Endothelial cell of umbilical vein (primary cell): ENCODE results near the gene TCF7L2. TPM values are rescaled to one million over a fixed set of nuclear protein-coding genes. Genes with fewer than 3 reads are reported as not detected.

ENCODE experiments used
- BruUV-seq: library from RNA; stranded (reverse); fragments of 400-500 nt; replicated peaks from 2 replicates; lab custom pipeline; 2021; lab: Mats Ljungman, UMichigan
- CTCF ChIA-PET: fragments of 300-600, 350-600 bp; sonication (Branson Sonifier 250); formaldehyde crosslinking; loops from one replicate; lab custom pipeline; 2021; ENCODE audit warnings: antibody characterized with exemption, inconsistent platforms; lab: Charles Lee
- POLR2A ChIA-PET: fragments of 300-600, 350-600 bp; sonication (Branson Sonifier 250); formaldehyde crosslinking; loops from one replicate; lab custom pipeline; 2021; ENCODE audit warnings: antibody characterized with exemption, inconsistent platforms; lab: Charles Lee
- DNase-seq: peaks from one replicate; pipeline ENCODE4 v3.0.0-alpha.2; 2011; ENCODE audit warnings: low read depth, low spot score
- FAIRE-seq: peaks from 2 replicates; lab custom pipeline; 2011; peaks lifted over from hg19 to GRCh38; lab: Jason Lieb, UNC
- H2AFZ ChIP-seq: 2 replicates; pipeline ENCODE4 v1.6.0; 2012; ENCODE audit warnings: low read depth, low read length, control low read depth, inconsistent platforms
- H3K27ac ChIP-seq: 2 replicates; pipeline ENCODE4 v1.5.1; 2011; ENCODE audit warnings: low read depth, mild to moderate bottlenecking, control low read depth, low read length, moderate library complexity; ENCODE audit not compliant: insufficient read depth
- H3K27me3 ChIP-seq, 2 experiments: 2 replicates each; pipeline versions ENCODE4 v1.6.0 to v1.6.1; 2011; ENCODE audit warnings: low read length in 2 of 2, mixed read lengths in 1 of 2; ENCODE audit not compliant: control insufficient read depth in 2 of 2, insufficient read depth in 2 of 2
- H3K36me3 ChIP-seq, 2 experiments: 2 replicates in 1 of 2; 3 replicates in 1 of 2; pipeline ENCODE4 v1.5.1; 2011; ENCODE audit warnings: low read length in 2 of 2, mild to moderate bottlenecking in 1 of 2, moderate library complexity in 1 of 2; ENCODE audit not compliant: control insufficient read depth in 2 of 2, insufficient read depth in 2 of 2; ENCODE audit errors: extremely low read depth in 1 of 2
- H3K4me1 ChIP-seq: 3 replicates; pipeline ENCODE4 v1.5.1; 2011; ENCODE audit warnings: mild to moderate bottlenecking, low read length; ENCODE audit not compliant: control insufficient read depth, insufficient read depth; ENCODE audit errors: extremely low read depth
- H3K4me2 ChIP-seq: 2 replicates; pipeline ENCODE4 v1.6.1; 2011; ENCODE audit warnings: low read length, control low read depth, mixed read lengths; ENCODE audit not compliant: insufficient read depth
- H3K4me3 ChIP-seq, 3 experiments: fragments of 200-600 bp in 1 of 3; sonication (generic), shearing (Covaris generic) in 1 of 3; replicated peaks in 1 of 3; 2 replicates each; pipeline ENCODE4 v1.5.1; 2011 to 2016; ENCODE audit warnings: control low read depth in 3 of 3, low read length in 3 of 3, mild to moderate bottlenecking in 2 of 3, inconsistent platforms in 1 of 3, low read depth in 1 of 3, moderate library complexity in 1 of 3; ENCODE audit not compliant: insufficient read depth in 1 of 3
- H3K79me2 ChIP-seq: 2 replicates; pipeline ENCODE4 v1.6.0; 2012; ENCODE audit warnings: low read length, inconsistent platforms; ENCODE audit not compliant: control insufficient read depth, insufficient read depth
- H3K9ac ChIP-seq: replicated peaks from 2 replicates; pipeline ENCODE3; 2011; ENCODE audit warnings: low read length, control low read depth; ENCODE audit not compliant: insufficient read depth; ENCODE audit errors: extremely low read depth
- H3K9me1 ChIP-seq: replicated peaks from 3 replicates; pipeline ENCODE4 v1.6.0; 2011; ENCODE audit warnings: mild to moderate bottlenecking, low read length; ENCODE audit not compliant: control insufficient read depth, insufficient read depth; ENCODE audit errors: extremely low read depth
- H3K9me3 ChIP-seq: replicated peaks from 2 replicates; pipeline ENCODE4 v1.5.1; 2012; ENCODE audit warnings: low read length, inconsistent platforms; ENCODE audit not compliant: control insufficient read depth, insufficient read depth
- H4K20me1 ChIP-seq: replicated peaks from 2 replicates; pipeline ENCODE3; 2011; ENCODE audit warnings: mild to moderate bottlenecking, low read length; ENCODE audit not compliant: control insufficient read depth, insufficient read depth; ENCODE audit errors: extremely low read depth
- EZH2 ChIP-seq: IDR thresholded peaks from 2 replicates; pipeline ENCODE4 v1.6.1; 2012; ENCODE audit warnings: borderline replicate concordance, low read depth, mild to moderate bottlenecking, moderate library complexity, low read length, inconsistent platforms; ENCODE audit not compliant: severe bottlenecking
- FOS ChIP-seq: IDR thresholded peaks from 2 replicates; pipeline ENCODE4 v1.6.1; 2011; ENCODE audit warnings: mild to moderate bottlenecking, low read length, moderate library complexity, borderline replicate concordance; ENCODE audit not compliant: insufficient read depth
- GATA2 ChIP-seq: IDR thresholded peaks from 2 replicates; pipeline ENCODE4 v1.7.0; 2011; ENCODE audit warnings: low read depth, mild to moderate bottlenecking, moderate library complexity, mixed read lengths, low read length; ENCODE audit not compliant: insufficient read length, insufficient read depth
- JUN ChIP-seq: IDR thresholded peaks from 2 replicates; pipeline ENCODE4 v1.6.1; 2011; ENCODE audit warnings: borderline replicate concordance, low read depth; ENCODE audit not compliant: insufficient read length, insufficient read depth
- MAX ChIP-seq: IDR thresholded peaks from 2 replicates; pipeline ENCODE4 v1.6.1; 2011; ENCODE audit not compliant: insufficient read depth, insufficient read length
- MYC ChIP-seq: IDR thresholded peaks from one replicate; pipeline ENCODE4 v1.6.1; 2011; ENCODE audit warnings: mild to moderate bottlenecking, low read depth, low read length
- POLR2A ChIP-seq: IDR thresholded peaks from 2 replicates; pipeline ENCODE4 v1.6.1; 2012; ENCODE audit warnings: low read depth, mild to moderate bottlenecking, control low read depth, low read length
- POLR2AphosphoS5 ChIP-seq: IDR thresholded peaks from 2 replicates; pipeline ENCODE4 v1.6.1; 2012; ENCODE audit warnings: low read depth, mild to moderate bottlenecking, control low read depth, low read length, moderate library complexity; ENCODE audit not compliant: insufficient read depth
- dilution Hi-C: fragments of 300-500 bp; cut with MboI; formaldehyde crosslinking; loops from one replicate; pipeline ENCODE4 v1.15.0; 2019; ENCODE audit warnings: low sequenced_read_pairs; ENCODE audit not compliant: extremely low pct_ligation_motif_present
- intact Hi-C: fragments of 100-400 bp; cut with micrococcal nuclease; formaldehyde crosslinking; loops from one replicate; pipeline ENCODE4 v1.10.0; 2022
- polyA plus RNA-seq, 4 experiments: library from polyadenylated mRNA; depleted of rRNA in 3 of 4; stranded (reverse) in 3 of 4; unstranded in 1 of 4; fragments of >200 nt; gene quantifications; 2 replicates each; pipeline versions ENCODE4 v1.2.1 to v1.2.3, GENCODE V29; 2011 to 2012; ENCODE audit warnings: missing spikeins in 1 of 4
- total RNA-seq: library from RNA; stranded (reverse); gene quantifications from 2 replicates; pipeline ENCODE4 v1.2.3, GENCODE V29; 2021
- TF ChIP-seq, protein P1 (sequence below), 2 donors: IDR thresholded peaks; 1 replicate in 1 of 2; 2 replicates in 1 of 2; pipeline ENCODE4 v1.5.1; 2011; ENCODE audit warnings: low read length in 2 of 2, mild to moderate bottlenecking in 2 of 2, moderate library complexity in 2 of 2, control low read depth in 1 of 2, inconsistent platforms in 1 of 2, low read depth in 1 of 2; ENCODE audit not compliant: insufficient read depth in 1 of 2; ENCODE audit errors: extremely low read depth in 1 of 2

The TCF7L2 gene
- total and polyA plus RNA-seq, 2 donors (not counting 3 experiments of a cell fraction or from before 2014, with no cell fraction given): 9.9 to 21.8 TPM

DNA sequence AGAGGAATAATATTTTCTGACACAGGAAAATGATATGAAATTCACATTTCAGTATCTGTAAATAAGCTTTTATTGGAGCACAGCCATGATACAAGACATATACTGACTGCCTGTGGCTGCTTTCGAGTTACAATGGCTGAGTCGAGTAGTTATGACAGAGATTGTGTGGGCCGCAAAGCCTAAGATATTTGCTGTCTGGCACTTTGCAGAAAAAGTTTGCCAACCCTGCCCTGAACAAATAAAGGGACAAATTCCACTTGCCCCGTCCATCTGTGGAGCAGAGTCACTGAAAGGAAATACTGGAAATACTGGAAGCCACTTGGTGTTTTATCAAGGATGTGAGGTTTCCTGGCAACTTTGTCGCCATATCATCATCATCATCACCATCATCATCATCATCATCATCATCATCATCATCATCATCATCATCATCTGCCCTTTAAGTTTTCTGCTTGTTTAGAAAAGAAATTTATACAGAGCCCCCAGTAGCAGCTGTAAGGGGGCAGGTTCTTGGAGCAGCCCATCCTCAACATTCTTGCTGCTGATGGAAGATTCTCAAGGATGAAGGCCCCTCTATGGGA is 85.8 kb downstream of the TCF7L2 start:
- intact Hi-C loops: no loop called here
- peaks cover 6% of the 10 kb centered on the region for H3K79me2 ChIP-seq
- dilution Hi-C loops: no loop called here
- TF ChIP-seq JUN: no peak
- TF ChIP-seq GATA2: no peak
- TF ChIP-seq FOS: no peak
- TF ChIP-seq POLR2A: no peak
- no peak for TF ChIP-seq EZH2
- TF ChIP-seq MYC: no peak
- no peak for TF ChIP-seq MAX
- TF ChIP-seq POLR2AphosphoS5: no peak
- TF ChIP-seq, protein P1, sequence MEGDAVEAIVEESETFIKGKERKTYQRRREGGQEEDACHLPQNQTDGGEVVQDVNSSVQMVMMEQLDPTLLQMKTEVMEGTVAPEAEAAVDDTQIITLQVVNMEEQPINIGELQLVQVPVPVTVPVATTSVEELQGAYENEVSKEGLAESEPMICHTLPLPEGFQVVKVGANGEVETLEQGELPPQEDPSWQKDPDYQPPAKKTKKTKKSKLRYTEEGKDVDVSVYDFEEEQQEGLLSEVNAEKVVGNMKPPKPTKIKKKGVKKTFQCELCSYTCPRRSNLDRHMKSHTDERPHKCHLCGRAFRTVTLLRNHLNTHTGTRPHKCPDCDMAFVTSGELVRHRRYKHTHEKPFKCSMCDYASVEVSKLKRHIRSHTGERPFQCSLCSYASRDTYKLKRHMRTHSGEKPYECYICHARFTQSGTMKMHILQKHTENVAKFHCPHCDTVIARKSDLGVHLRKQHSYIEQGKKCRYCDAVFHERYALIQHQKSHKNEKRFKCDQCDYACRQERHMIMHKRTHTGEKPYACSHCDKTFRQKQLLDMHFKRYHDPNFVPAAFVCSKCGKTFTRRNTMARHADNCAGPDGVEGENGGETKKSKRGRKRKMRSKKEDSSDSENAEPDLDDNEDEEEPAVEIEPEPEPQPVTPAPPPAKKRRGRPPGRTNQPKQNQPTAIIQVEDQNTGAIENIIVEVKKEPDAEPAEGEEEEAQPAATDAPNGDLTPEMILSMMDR (IDR thresholded peaks at IDR 0.05; ENCODE audit: extremely low read depth in 1 of 2, insufficient read depth in 1 of 2, low read depth in 1 of 2, low read length in 2 of 2): no peak
- H2AFZ ChIP-seq: no peak overlapping the region
- FAIRE-seq (peak; percentile 87), DNase-seq (peak; percentile 59)
- BruUV-seq: no TSS peak
- peaks cover 3% of the 10 kb centered on the region for H4K20me1 ChIP-seq
- no peak overlapping the region for H3K4me2 ChIP-seq
- H3K4me3 ChIP-seq: no peak overlapping the region
- H3K4me1 ChIP-seq: peaks cover 7% of the 10 kb centered on the region
- no peak overlapping the region for H3K27ac ChIP-seq
- CTCF ChIA-PET: no interaction called here
- no peaks in the 10 kb centered on the region for H3K9me3 ChIP-seq
- H3K9me1 ChIP-seq: no peaks in the 10 kb centered on the region
- H3K36me3 ChIP-seq: no peaks in the 10 kb centered on the region
- no peak overlapping the region for H3K9ac ChIP-seq
- POLR2A ChIA-PET: no interaction called here
- no peaks in the 10 kb centered on the region for H3K27me3 ChIP-seq
